Common myeloid progenitor, CD34-positive (primary cell): ENCODE measurements around the gene ZNF516.

ENCODE experiments used
- CTCF ChIA-PET: fragments of 350-600 bp; sonication (Branson Sonifier 250); formaldehyde crosslinking; loops from one replicate; lab custom pipeline; 2021; ENCODE audit warnings: antibody characterized with exemption; lab: Charles Lee
- POLR2A ChIA-PET: fragments of 350-600 bp; sonication (Branson Sonifier 250); formaldehyde crosslinking; loops from one replicate; lab custom pipeline; 2021; ENCODE audit warnings: antibody characterized with exemption; lab: Charles Lee
- DNase-seq, 3 donors: peaks; one replicate each; pipeline versions ENCODE4 v3.0.0 to v3.0.0-alpha.2; 2013
- H3K27ac ChIP-seq, 2 experiments: 1 replicate in 1 of 2; 2 replicates in 1 of 2; pipeline ENCODE4 v1.7.0; 2013; ENCODE audit warnings: inconsistent platforms in 2 of 2, low read length in 2 of 2, mild to moderate bottlenecking in 2 of 2, low read depth in 1 of 2, moderate library complexity in 1 of 2; ENCODE audit not compliant: severe bottlenecking in 2 of 2, insufficient read depth in 1 of 2, poor library complexity in 1 of 2
- H3K27me3 ChIP-seq, 5 experiments: replicated peaks in 2 of 5; 1 replicate in 3 of 5; 2 replicates in 2 of 5; pipeline versions ENCODE4 v1.6.1 to v1.7.0; 2013; ENCODE audit warnings: low read length in 4 of 5, mild to moderate bottlenecking in 2 of 5, moderate library complexity in 2 of 5, inconsistent platforms in 1 of 5; ENCODE audit not compliant: insufficient read depth in 5 of 5, control insufficient read depth in 4 of 5
- H3K36me3 ChIP-seq, 4 experiments: 1 replicate in 2 of 4; 2 replicates in 2 of 4; pipeline versions ENCODE4 v1.6.1 to v1.7.0; 2013; ENCODE audit warnings: low read length in 3 of 4, control low read depth in 1 of 4, mild to moderate bottlenecking in 1 of 4; ENCODE audit not compliant: control insufficient read depth in 4 of 4, insufficient read depth in 4 of 4
- H3K4me1 ChIP-seq, 4 experiments: 1 replicate in 3 of 4; 2 replicates in 1 of 4; pipeline versions ENCODE4 v1.6.1 to v1.7.1; 2013; ENCODE audit warnings: low read length in 3 of 4, mild to moderate bottlenecking in 3 of 4, control low read depth in 1 of 4, inconsistent platforms in 1 of 4, moderate library complexity in 1 of 4; ENCODE audit not compliant: control insufficient read depth in 4 of 4, insufficient read depth in 4 of 4; ENCODE audit errors: control extremely low read depth in 1 of 4
- H3K4me3 ChIP-seq, 7 experiments: 1 replicate in 4 of 7; 2 replicates in 3 of 7; pipeline versions ENCODE4 v1.5.1 to v1.7.0; 2013; ENCODE audit warnings: mild to moderate bottlenecking in 7 of 7, low read length in 6 of 7, moderate library complexity in 6 of 7, inconsistent platforms in 2 of 7, low read depth in 2 of 7, control low read depth in 1 of 7; ENCODE audit not compliant: insufficient read depth in 4 of 7, control insufficient read depth in 1 of 7; ENCODE audit errors: extremely low read depth in 1 of 7
- H3K9me3 ChIP-seq, 5 experiments: 1 replicate in 4 of 5; 2 replicates in 1 of 5; pipeline versions ENCODE4 v1.6.1 to v1.7.1; 2013; ENCODE audit warnings: low read length in 4 of 5, mild to moderate bottlenecking in 2 of 5, inconsistent platforms in 1 of 5, low read depth in 1 of 5, moderate library complexity in 1 of 5; ENCODE audit not compliant: control insufficient read depth in 4 of 5, insufficient read depth in 2 of 5; ENCODE audit errors: control extremely low read depth in 1 of 5
- WGBS: methylation state at CpG from one replicate; pipeline ENCODE4 v1.1.5; 2013; ENCODE audit not compliant: insufficient coverage; 5-methylcytosine and 5-hydroxymethylcytosine counted together

ZNF516 gene

DNA sequence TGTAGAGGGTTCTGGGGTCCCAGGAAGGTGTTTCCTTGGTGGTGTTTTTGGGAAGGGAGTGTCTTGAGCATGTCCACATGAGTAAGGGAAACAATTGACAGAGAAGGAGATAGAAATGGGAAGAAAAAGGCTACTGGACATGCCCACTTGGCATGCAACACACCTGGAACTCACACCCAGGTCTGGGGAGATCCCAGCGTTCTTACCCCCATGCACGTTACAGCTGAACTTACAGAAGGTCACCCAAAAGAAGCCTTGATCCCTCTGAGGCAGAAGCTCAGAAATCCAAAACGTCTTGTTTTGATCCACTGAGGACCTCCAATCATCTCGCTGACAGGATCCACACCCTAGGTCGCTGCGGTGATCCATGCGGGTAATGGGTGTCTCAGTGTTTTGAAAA is 142.0 kb downstream of the ZNF516 start:
- Histone ChIP-seq H3K9me3 (peaks cover 0 to 5% (median 2%) of the 10 kb centered on the region in 5 experiments), H3K36me3 (peaks cover 6 to 18% (median 10%) of the 10 kb centered on the region in 4 experiments), H3K4me1 (peaks cover 0 to 2% (median 0%) of the 10 kb centered on the region in 4 experiments), H3K27me3 (no peaks in the 10 kb centered on the region), H3K4me3 (no peak overlapping the region), H3K27ac (no peak overlapping the region)
- ChIA-PET POLR2A (interaction anchor here (0.6 kb wide), 1 partner anchor 1370 kb away, joined by 3 read pairs; no protein-coding TSS in a partner anchor), CTCF (no interaction called here)
- 100% methylated on average over 7 of the region's 7 CpGs for WGBS
- DNase-seq = no peak

DNA sequence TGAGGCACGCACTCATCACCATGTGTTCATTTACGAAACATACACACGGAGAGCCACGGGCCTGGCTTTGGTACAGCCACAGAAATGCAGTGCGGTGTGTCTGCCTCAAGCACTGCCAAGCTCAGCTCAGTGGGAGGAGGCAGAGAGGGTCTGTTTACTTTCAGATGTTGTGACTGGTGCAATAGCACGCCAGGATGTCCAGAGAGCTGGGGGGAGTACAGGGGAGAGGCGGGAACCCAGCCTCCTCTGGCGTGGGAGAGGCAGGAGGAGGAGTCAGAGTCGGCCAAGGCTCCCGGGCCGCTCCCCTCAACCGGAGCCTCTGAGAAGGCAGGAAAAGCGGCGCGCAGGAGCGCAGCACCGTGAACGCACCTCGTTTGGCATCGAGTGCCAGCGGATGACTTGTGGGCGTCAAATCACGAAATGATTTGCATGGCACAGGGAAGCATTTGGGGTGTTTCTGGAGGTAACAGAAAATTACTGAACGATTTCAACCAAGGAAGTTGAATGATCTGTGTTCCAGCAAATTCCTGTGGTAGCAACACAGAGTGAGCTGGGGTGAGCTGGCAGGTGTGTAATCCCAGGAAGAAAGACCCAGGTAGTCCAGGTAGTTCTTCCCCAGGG is 143.0 kb downstream of the ZNF516 start:
- Histone ChIP-seq H3K4me3 (no peak overlapping the region), H3K27ac (no peak overlapping the region), H3K36me3 (peaks cover 6 to 10% (median 8%) of the 10 kb centered on the region in 4 experiments), H3K9me3 (peaks cover 0 to 5% (median 2%) of the 10 kb centered on the region in 5 experiments), H3K4me1 (peaks cover 0 to 2% (median 0%) of the 10 kb centered on the region in 4 experiments), H3K27me3 (no peaks in the 10 kb centered on the region)
- peak in 1 of 3 donors; percentile 3 for DNase-seq
- CTCF ChIA-PET = no interaction called here
- WGBS = 69% methylated on average over 23 of the region's 24 CpGs
- POLR2A ChIA-PET = no interaction called here

DNA sequence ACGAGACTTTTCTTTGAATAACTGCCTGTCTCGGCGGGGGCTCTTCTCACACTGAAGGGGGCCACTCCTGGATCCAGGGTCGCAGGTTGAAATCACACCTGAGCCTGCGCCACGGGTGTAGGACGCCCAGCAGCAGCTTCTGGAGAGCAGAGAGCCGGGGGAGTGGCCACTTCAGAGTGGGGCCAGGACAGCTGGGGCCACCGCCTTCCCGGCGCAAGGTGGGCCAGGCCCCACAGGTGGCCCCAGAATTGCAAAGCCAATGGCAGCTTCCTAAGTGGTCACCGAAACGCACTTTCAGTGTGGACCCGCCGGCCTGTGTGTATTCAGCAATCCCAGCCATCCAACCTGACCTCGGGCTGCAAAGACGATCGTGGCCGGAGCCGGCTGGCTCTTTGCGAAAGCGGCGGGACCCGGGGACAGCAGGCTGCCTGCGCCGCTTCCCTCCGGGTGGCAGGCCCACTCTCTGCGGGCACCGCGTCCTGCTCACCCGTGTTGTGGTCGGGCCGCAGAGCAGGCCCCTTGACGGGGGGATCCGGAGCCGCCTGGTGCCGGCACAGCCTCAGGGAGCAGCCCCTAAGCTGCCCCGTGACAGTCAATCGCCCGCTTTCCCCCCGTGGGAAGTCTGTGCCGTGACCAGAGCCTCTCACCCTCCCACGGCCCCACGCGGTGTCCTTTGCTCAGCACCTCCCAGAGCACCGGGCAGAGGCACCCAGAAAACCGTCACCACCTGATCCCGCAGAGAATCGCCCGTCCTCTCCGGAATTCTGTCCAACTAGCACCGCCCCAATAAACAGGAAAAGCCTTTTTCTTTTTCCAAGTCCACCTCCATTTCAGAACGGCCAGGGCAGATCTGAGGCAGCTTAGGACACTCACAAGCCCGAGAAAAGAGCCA is 144.7 kb downstream of the ZNF516 start:
- Histone ChIP-seq H3K27ac (no peak overlapping the region), H3K4me1 (peaks cover 0 to 2% (median 0%) of the 10 kb centered on the region in 4 experiments), H3K36me3 (no peaks in the 10 kb centered on the region), H3K9me3 (peaks cover 0 to 5% (median 2%) of the 10 kb centered on the region in 5 experiments), H3K4me3 (no peak overlapping the region), H3K27me3 (no peaks in the 10 kb centered on the region)
- WGBS = 93% methylated on average over 52 of the region's 54 CpGs
- ChIA-PET CTCF (no interaction called here), POLR2A (no interaction called here)
- no peak for DNase-seq

- peak; percentile 49 to 82 (median 76) for DNase-seq
- 37% methylated on average over 23 of the region's 29 CpGs for WGBS
- H3K9me3 ChIP-seq = peaks cover 0 to 5% (median 2%) of the 10 kb centered on the region in 5 experiments
- H3K4me1 ChIP-seq = peaks cover 0 to 2% (median 0%) of the 10 kb centered on the region in 4 experiments
- CTCF ChIA-PET = interaction anchor here (1.6 kb wide), 1 partner anchor 1695 kb away, joined by 4 read pairs; no protein-coding TSS in a partner anchor
- no peaks in the 10 kb centered on the region for H3K36me3 ChIP-seq
- POLR2A ChIA-PET = no interaction called here
- H3K27ac ChIP-seq = no peak overlapping the region
- H3K27me3 ChIP-seq = no peaks in the 10 kb centered on the region
- H3K4me3 ChIP-seq = peak overlapping the region in 1 of 7 experiments; percentile 48
Observed at GRCh38 chr18:76349067-76349715, 145.9 kb downstream of the ZNF516 start.

DNA sequence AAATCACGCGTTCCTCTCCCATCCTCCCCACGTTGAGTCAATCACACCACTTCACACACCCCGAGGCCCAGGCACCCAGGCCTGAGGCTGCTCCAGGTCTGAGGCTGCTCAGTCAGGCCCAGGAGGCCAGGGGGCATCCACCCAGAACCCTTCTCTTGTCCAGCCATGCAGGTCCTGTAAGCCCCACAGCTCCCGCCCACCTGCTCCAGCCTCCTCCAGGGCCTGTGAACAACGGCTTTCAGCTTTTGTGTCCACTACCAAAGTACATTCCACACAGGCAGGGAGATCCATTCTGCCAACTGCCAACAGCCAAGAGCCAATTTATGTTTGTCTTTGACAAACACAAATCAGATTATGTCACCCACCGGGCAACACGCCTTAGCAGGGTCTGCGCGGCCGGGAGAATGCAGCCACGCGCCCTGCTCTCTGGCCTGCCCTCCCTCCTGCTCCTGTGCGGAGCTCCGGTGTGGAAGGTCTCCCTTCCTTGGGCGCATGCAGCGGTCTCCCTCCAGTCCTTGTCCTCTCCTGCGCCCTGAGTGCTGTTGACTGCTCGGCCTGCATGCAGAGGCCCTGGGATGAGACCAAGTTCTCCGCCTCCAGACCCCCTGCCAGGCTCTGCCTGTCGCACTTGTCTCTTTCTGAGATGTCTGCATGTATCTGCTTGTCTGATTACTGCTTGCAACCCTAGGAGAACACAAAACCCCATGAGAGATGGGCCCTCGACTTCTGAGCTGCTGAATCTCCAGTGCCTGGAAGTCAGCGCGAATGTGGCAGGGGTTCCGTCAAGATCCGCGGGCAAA is 146.6 kb downstream of the ZNF516 start:
- peaks cover 0 to under 1% (median 0%) of the 10 kb centered on the region in 5 experiments for H3K9me3 ChIP-seq
- ChIA-PET POLR2A (no interaction called here), CTCF (interaction anchor here (0.5 to 1.6 kb wide), 2 partner anchors 90 to 1695 kb away, joined by 3 to 4 read pairs; no protein-coding TSS in a partner anchor)
- H3K4me3 ChIP-seq = no peak overlapping the region
- no peaks in the 10 kb centered on the region for H3K27me3 ChIP-seq
- peaks cover 0 to 2% (median 0%) of the 10 kb centered on the region in 4 experiments for H3K4me1 ChIP-seq
- 92% methylated on average over 23 of the region's 27 CpGs for WGBS
- H3K27ac ChIP-seq = no peak overlapping the region
- no peaks in the 10 kb centered on the region for H3K36me3 ChIP-seq
- no peak for DNase-seq

DNA sequence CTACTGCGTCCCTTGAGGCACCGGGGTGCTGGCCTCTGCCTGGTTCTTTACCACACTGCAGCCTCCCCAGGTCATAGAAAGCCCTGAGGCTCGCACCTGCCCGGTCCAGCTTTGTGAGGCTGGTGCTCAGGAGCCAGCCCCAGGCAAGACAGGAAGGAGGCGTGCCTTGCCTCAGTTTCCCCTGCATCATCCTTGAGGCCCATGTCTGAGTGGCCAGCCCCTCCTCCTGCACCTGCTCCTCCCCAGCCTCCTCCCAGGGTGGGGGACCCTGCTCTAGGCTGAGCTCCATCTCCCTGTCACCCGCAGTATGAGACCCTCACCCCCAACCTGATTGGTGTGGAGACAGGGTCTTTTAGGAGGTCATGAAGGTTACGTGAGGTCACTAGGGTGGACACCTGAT is 147.7 kb downstream of the ZNF516 start:
- 97% methylated on average over 6 of the region's 7 CpGs for WGBS
- CTCF ChIA-PET = interaction anchor here (1.6 kb wide), 1 partner anchor 1693 kb away, joined by 4 read pairs; no protein-coding TSS in a partner anchor
- Histone ChIP-seq H3K36me3 (no peaks in the 10 kb centered on the region), H3K27ac (no peak overlapping the region), H3K4me1 (peaks cover 0 to 2% (median 0%) of the 10 kb centered on the region in 4 experiments), H3K9me3 (no peaks in the 10 kb centered on the region), H3K27me3 (no peaks in the 10 kb centered on the region), H3K4me3 (no peak overlapping the region)
- POLR2A ChIA-PET = no interaction called here
- DNase-seq = no peak
